Neural crest cell (in vitro differentiated cells): ENCODE results near the gene C2orf92. TPM values are rescaled to one million over a fixed set of nuclear protein-coding genes. Genes with fewer than 3 reads are reported as not detected.

Source experiments
- DNase-seq: peaks from one replicate; pipeline ENCODE4 v3.0.0; 2021; ENCODE audit warnings: low read depth, mixed read lengths, low spot score
- H3K27ac Mint-ChIP-seq: one replicate; pipeline ENCODE4 v1.8.0; 2021; ENCODE audit warnings: mild to moderate bottlenecking, mixed read lengths; ENCODE audit not compliant: unreplicated experiment
- H3K27me3 Mint-ChIP-seq: 2 replicates; pipeline ENCODE4 v1.8.0; 2021; ENCODE audit warnings: low read depth, mild to moderate bottlenecking, mixed read lengths
- H3K36me3 Mint-ChIP-seq: 2 replicates; pipeline ENCODE4 v1.8.0; 2021; ENCODE audit warnings: low read depth, mild to moderate bottlenecking, mixed read lengths
- H3K4me1 Mint-ChIP-seq: 2 replicates; pipeline ENCODE4 v1.8.0; 2021; ENCODE audit warnings: mixed read lengths
- H3K4me3 Mint-ChIP-seq: one replicate; pipeline ENCODE4 v1.8.0; 2021; ENCODE audit warnings: mild to moderate bottlenecking, mixed read lengths
- H3K9me3 Mint-ChIP-seq: 2 replicates; pipeline ENCODE4 v1.8.0; 2021; ENCODE audit warnings: mixed read lengths
- CTCF ChIP-seq: fragments of 200-600 bp; sonication (generic); conservative IDR thresholded peaks from 2 replicates; pipeline ENCODE4 v1.5.0; 2021; ENCODE audit warnings: antibody characterized with exemption, mild to moderate bottlenecking
- total RNA-seq: library from RNA; stranded (reverse); gene quantifications from 2 replicates; pipeline ENCODE4 v1.2.1, GENCODE V29; 2021

C2orf92 gene
- total RNA-seq, 1 donor from 2014 or later, result 10.3 TPM

DNA sequence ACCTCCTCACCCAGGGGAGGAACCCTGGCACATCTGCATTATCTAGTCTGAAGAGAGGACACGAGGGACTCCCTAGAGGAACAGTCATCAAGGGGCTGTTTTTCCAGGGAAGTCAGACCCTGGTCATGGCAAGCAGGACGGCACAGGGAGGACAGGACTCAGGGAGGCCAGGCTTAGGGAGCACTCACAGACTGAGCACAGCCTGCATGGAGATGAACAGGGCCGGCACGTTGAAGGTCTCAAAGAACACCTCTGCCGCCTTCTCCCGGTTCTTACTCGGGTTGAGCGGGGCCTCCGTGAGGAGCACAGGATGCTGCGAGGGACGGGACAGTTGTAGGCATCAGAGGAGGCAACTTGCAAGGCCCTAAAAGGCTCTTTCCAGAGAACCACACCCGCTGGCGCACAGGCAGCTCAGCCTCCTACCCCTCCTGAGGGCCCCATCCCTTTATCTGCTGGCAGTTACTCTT is 10.8 kb upstream of the C2orf92 start:
- no peak for TF ChIP-seq CTCF
- Mint-ChIP-seq H3K36me3 (peaks cover 24% of the 10 kb centered on the region), H3K27ac (no peak overlapping the region), H3K9me3 (peaks cover 9% of the 10 kb centered on the region), H3K4me3 (no peak overlapping the region), H3K27me3 (no peaks in the 10 kb centered on the region), H3K4me1 (peaks cover 24% of the 10 kb centered on the region)
- DNase-seq, result no peak

- Mint-ChIP-seq H3K9me3 (peaks cover 4% of the 10 kb centered on the region), H3K27me3 (no peaks in the 10 kb centered on the region), H3K27ac (no peak overlapping the region), H3K4me3 (no peak overlapping the region), H3K4me1 (peaks cover 24% of the 10 kb centered on the region), H3K36me3 (peaks cover 18% of the 10 kb centered on the region)
- DNase-seq, result no peak
- no peak for TF ChIP-seq CTCF
Observed at GRCh38 chr2:97659256-97660043, 10.1 kb upstream of the C2orf92 start.

DNA sequence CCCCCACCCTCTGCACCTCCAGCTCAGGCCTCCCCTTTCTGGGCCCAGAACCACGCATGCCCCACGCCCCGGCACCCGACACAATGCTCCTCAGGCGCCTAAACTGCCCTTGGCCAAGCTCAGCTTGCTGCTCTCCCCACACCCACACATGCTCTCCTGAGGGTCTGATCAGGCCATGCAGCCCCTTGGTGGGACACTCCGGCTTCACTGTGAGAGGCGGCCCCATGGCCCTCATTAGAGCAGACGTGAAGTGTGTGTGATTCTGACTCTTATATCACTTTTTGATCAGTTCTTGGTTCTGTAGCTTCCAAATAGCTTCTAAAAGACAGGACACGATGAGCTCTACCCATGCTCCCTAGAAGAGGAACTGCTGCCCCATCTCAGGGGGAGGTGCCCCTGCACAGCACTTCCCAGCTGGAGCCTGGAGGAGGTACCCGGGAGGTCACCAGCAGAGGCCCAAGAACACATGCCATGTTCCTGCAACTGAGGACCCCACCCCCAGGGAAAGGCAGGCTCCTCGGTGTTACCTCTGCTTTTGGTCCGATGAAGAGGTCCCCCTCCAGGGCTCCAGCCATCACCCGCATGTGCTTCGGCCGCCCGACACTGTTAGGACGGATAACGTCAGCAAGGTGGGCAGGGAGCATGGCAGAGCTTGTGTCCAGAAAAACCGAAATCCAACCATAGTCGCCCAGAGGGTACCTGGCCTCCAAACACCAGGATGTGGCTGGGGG is 9.3 kb upstream of the C2orf92 start:
- Mint-ChIP-seq H3K27me3 (no peaks in the 10 kb centered on the region), H3K9me3 (peaks cover under 1% of the 10 kb centered on the region), H3K4me3 (no peak overlapping the region), H3K36me3 (peaks cover 10% of the 10 kb centered on the region), H3K27ac (peak overlapping the region; percentile 57), H3K4me1 (peaks cover 32% of the 10 kb centered on the region)
- TF ChIP-seq CTCF, result no peak
- DNase-seq, result no peak

DNA sequence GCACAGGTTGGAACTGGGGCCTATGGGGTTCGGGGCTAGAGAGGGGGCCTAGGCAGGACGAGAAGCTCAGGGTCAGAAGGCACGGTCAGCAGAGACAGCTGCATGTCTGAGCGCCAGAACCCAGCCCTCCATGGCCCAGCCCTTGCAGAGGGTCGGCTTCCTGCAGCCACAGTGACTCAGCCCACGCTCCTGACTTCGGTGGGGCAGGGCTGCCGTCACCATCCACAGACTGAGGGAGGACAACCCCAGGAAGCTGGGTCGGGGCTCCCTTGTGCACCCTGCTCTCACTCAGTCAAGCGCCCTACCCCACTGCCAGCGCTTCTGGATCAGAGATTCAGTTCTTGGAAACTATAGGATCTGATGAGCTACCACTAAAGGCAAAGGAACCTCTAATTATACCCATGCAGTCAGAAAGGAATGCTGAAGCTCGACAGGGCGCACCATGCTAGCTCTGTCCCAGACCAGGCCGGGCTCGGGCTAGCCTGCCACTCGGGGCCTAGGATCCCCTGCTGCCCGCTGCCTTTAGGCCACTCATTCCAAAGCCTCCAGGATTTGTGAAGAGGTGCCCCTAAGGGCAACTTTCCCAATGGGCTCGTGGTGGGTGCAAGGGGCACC is 8.6 kb upstream of the C2orf92 start:
- Mint-ChIP-seq H3K36me3 (peaks cover 7% of the 10 kb centered on the region), H3K27ac (no peak overlapping the region), H3K27me3 (no peaks in the 10 kb centered on the region), H3K9me3 (no peaks in the 10 kb centered on the region), H3K4me3 (peak overlapping the region; percentile 88), H3K4me1 (peaks cover 32% of the 10 kb centered on the region)
- no peak for TF ChIP-seq CTCF
- DNase-seq, result no peak

- Mint-ChIP-seq H3K27me3 (no peaks in the 10 kb centered on the region), H3K9me3 (no peaks in the 10 kb centered on the region), H3K4me1 (peaks cover 32% of the 10 kb centered on the region), H3K4me3 (peak overlapping the region; percentile 88), H3K27ac (no peak overlapping the region), H3K36me3 (peaks cover 4% of the 10 kb centered on the region)
- TF ChIP-seq CTCF, result no peak
- no peak for DNase-seq
Observed at GRCh38 chr2:97661927-97662326, 7.6 kb upstream of the C2orf92 start.
